GM13976 (cell line): Measurements from ENCODE around the gene NHSL1.

Source experiments
- DNase-seq: peaks from one replicate; pipeline ENCODE4 v3.0.0; 2012; ENCODE audit warnings: low spot score
- in situ Hi-C: fragments of 300-500 bp; cut with MboI; formaldehyde crosslinking; loops from one replicate; pipeline ENCODE4 v1.12.0; 2022; ENCODE audit warnings: low sequenced_read_pairs, mixed read lengths, inconsistent platforms; ENCODE audit not compliant: unreplicated experiment
- TF ChIP-seq, protein P1 (sequence below): IDR thresholded peaks from 2 replicates; pipeline ENCODE4 v1.5.1; 2012; ENCODE audit warnings: borderline replicate concordance, mild to moderate bottlenecking; ENCODE audit not compliant: insufficient read depth; ENCODE audit errors: extremely low read depth, missing control alignments, control extremely low read depth

Gene NHSL1

DNA sequence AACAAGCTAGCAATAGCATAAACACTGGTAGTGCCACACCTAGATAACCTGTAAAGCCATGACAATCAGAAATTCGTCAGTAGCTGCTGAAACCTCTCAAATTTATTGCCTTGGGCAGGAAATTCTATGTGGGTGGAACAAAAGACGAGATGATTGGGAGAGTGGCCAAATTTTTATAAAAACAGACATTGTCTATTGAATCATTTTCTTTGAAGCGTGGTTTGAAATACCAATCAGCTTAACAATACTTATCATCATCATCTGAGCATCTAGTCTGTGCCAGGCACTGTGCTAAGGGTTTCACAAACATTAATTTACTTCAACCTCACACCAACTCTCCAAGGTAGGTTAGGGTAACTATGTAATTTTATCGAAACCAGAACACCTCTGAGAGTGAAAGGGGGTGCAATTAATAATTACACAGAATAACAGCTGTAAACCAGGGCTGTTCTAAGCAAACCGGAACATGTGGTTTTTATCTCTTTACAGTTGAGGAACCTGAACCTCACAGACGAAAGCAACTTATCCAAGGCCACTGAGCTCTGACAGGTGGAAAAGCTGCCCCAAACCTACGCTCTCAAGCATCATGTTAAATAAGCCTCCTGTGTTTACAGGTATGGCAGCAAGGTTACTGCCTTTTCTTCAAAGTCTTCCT, 43.4 kb downstream of the NHSL1 start:
- in situ Hi-C loops, result no loop called here
- TF ChIP-seq, protein P1, sequence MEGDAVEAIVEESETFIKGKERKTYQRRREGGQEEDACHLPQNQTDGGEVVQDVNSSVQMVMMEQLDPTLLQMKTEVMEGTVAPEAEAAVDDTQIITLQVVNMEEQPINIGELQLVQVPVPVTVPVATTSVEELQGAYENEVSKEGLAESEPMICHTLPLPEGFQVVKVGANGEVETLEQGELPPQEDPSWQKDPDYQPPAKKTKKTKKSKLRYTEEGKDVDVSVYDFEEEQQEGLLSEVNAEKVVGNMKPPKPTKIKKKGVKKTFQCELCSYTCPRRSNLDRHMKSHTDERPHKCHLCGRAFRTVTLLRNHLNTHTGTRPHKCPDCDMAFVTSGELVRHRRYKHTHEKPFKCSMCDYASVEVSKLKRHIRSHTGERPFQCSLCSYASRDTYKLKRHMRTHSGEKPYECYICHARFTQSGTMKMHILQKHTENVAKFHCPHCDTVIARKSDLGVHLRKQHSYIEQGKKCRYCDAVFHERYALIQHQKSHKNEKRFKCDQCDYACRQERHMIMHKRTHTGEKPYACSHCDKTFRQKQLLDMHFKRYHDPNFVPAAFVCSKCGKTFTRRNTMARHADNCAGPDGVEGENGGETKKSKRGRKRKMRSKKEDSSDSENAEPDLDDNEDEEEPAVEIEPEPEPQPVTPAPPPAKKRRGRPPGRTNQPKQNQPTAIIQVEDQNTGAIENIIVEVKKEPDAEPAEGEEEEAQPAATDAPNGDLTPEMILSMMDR, result no peak
- DNase-seq, result peak; percentile 50

DNA sequence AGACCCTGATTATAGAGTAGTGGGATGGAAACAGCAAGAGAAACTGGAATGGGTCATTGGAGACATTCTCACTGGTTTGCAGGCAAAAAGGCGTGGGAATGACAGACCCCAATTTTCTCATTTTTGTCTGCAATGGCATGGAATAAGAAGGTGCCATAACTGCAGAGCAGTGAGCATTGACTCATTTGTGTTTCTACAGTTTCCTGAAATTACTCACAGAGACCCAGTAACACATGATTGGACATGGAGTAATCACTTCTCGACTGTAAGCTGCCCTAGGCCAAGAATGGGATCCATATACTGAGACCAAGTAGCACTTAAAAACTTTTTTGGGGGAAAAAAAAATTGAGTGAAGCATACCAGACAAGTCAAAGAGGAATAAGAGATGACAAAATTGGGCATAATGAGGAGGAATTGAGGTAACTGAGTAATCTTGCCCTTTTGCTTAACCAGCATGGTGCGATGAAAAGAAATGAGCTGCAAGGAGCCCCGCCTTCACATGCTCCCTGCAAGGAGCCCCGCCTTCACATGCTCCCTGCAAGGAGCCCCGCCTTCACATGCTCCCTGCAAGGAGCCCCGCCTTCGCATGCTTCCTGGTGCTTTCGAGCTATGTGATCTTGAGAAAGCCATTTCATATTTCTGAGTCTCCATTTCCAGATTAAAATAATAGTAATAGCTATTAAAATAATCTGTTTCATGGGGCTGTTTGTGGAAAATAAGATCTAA, 44.1 kb downstream of the NHSL1 start:
- in situ Hi-C loops, result no loop called here
- DNase-seq, result no peak
- TF ChIP-seq, protein P1, result no peak

DNA sequence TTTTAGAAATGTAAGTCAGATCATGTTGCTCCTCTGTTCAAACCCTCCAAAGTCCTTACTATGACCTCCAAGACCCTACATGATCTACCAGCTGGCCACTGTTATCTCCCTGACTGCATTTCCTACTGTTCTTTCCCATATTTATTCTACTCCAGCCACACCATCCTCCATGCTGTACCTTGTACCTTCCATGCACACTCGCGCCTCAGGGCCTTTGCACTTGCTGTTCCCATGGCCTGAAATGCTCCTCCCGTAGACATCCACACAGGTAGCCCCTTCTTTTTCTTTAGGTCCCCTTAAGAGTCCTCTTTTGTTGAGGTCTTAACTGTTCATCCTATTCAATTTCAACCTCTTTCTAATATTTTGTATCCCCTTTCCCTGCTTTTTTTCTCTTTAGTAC, 48.3 kb downstream of the NHSL1 start:
- TF ChIP-seq, protein P1, result no peak
- in situ Hi-C loops, result no loop called here
- no peak for DNase-seq

DNA sequence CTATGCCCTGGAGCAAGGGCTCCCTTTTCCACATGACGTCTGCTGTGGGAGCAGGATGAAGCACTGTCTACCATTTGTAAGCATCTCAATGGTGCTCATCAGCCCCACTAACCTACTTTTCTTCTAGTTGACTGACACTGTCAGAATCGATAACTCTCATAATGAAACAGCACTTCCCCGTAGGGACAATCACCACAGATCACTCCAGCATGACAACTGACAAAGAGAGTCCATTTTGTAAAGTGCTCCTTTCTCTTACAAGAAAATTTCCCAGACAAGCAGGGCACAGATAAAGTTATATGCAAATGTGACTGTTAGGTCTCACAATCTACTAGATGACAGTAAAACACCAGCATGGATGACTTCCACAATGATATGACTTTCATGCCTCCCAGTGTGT, 48.8 kb downstream of the NHSL1 start:
- TF ChIP-seq, protein P1, result no peak
- in situ Hi-C loops, result no loop called here
- DNase-seq, result no peak

DNA sequence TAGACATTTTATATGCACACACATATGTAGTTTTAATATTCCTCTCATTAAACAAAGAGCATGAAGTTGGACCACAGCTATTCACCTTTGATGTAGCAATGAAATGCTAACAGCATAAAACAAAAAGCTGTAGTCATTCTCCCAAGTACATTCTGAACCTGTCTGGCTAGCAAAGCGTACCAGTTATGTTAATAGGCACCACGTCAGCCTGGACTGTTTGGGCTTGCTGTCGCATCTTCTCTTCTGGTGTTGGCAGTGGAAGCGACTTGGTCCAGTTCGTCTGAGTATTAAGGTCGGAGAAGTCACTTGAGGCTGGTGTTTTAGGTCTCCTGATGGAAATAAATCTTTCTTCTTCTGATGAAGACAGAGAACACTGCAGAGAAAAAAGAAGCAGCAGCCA, 52.5 kb downstream of the NHSL1 start:
- TF ChIP-seq, protein P1, result no peak
- in situ Hi-C loops, result no loop called here
- no peak for DNase-seq

DNA sequence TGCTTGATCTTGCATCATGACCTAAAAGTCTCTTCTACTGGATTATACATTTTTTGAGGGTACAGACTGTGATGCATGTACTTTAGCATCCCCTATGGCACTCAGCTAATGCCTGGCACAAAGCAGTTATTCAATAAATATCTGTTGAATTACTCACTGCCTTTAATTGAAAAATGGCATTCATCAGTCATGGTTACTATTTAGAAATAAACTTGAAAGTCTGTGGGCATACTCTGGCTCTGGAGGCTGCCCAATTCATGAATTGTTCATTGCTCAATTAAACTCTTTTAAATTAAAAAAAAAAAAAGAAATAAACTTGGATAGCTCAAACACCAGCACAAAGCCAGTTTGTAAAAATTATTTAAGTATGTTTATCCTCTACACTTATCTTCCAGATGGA, 55.3 kb downstream of the NHSL1 start:
- no peak for DNase-seq
- TF ChIP-seq, protein P1, result no peak
- in situ Hi-C loops, result no loop called here
